Liver (tissue), 9 donors: Measurements from ENCODE around the gene GOLGA2. TPM values are rescaled to one million over a fixed set of nuclear protein-coding genes. Genes with fewer than 3 reads are reported as not detected.

Source experiments
- DNase-seq: peaks from one replicate; pipeline ENCODE4 v3.0.0-alpha.2; 2017; ENCODE audit warnings: low spot score
- H3K27ac ChIP-seq, 2 donors: one replicate each; pipeline ENCODE4 v1.7.0; 2013; ENCODE audit warnings: inconsistent platforms in 2 of 2, low read length in 2 of 2, control low read depth in 1 of 2, low read depth in 1 of 2, mild to moderate bottlenecking in 1 of 2
- H3K27me3 ChIP-seq, 4 donors: one replicate each; pipeline versions ENCODE4 v1.6.1 to v1.7.0; 2013; ENCODE audit warnings: low read length in 3 of 4, inconsistent platforms in 1 of 4, mild to moderate bottlenecking in 1 of 4, moderate library complexity in 1 of 4; ENCODE audit not compliant: control insufficient read depth in 4 of 4, insufficient read depth in 4 of 4
- H3K36me3 ChIP-seq, 4 donors: one replicate each; pipeline versions ENCODE4 v1.6.1 to v1.7.0; 2013; ENCODE audit warnings: low read length in 3 of 4, mild to moderate bottlenecking in 3 of 4, low read depth in 1 of 4, moderate library complexity in 1 of 4; ENCODE audit not compliant: control insufficient read depth in 4 of 4, insufficient read depth in 3 of 4
- H3K4me1 ChIP-seq, 4 donors: one replicate each; pipeline versions ENCODE4 v1.6.1 to v1.7.0; 2013; ENCODE audit warnings: low read length in 3 of 4, mild to moderate bottlenecking in 3 of 4, moderate library complexity in 1 of 4; ENCODE audit not compliant: control insufficient read depth in 4 of 4, insufficient read depth in 4 of 4
- H3K4me3 ChIP-seq, 3 donors: one replicate each; pipeline versions ENCODE4 v1.6.1 to v1.7.0; 2013; ENCODE audit warnings: low read length in 3 of 3, control low read depth in 1 of 3, low read depth in 1 of 3, mild to moderate bottlenecking in 1 of 3
- H3K9ac ChIP-seq, 2 donors: one replicate each; pipeline ENCODE4 v1.7.0; 2013; ENCODE audit warnings: low read length in 2 of 2, mild to moderate bottlenecking in 2 of 2, moderate library complexity in 2 of 2, control low read depth in 1 of 2, low read depth in 1 of 2
- H3K9me3 ChIP-seq, 4 donors: one replicate each; pipeline versions ENCODE4 v1.6.1 to v1.7.0; 2013; ENCODE audit warnings: low read length in 3 of 4; ENCODE audit not compliant: control insufficient read depth in 4 of 4
- ATF3 ChIP-seq: IDR thresholded peaks from 2 replicates; pipeline ENCODE4 v1.6.1; 2016; ENCODE audit warnings: antibody characterized with exemption
- CTCF ChIP-seq: fragments of 150-350 bp; IDR thresholded peaks from 2 replicates; pipeline ENCODE4 v1.5.1; 2017; ENCODE audit warnings: improper control_type of control experiment, low read depth, low read length; ENCODE audit not compliant: missing input control
- EGR1 ChIP-seq, 2 donors: IDR thresholded peaks; 2 replicates each; pipeline ENCODE4 v1.6.1; 2016 to 2018; ENCODE audit warnings: antibody characterized with exemption in 2 of 2, low read depth in 2 of 2
- FOXA1 ChIP-seq: IDR thresholded peaks from 2 replicates; pipeline ENCODE4 v1.6.1; 2016; ENCODE audit warnings: antibody characterized with exemption
- FOXA2 ChIP-seq: IDR thresholded peaks from 2 replicates; pipeline ENCODE4 v1.6.1; 2016; ENCODE audit warnings: antibody characterized with exemption
- GABPA ChIP-seq, 2 donors: IDR thresholded peaks in 1 of 2; conservative IDR thresholded peaks in 1 of 2; 2 replicates each; pipeline ENCODE4 v1.6.1; 2016; ENCODE audit warnings: antibody characterized with exemption in 2 of 2, mild to moderate bottlenecking in 1 of 2, moderate library complexity in 1 of 2
- HNF4A ChIP-seq, 2 donors: conservative IDR thresholded peaks; 2 replicates each; pipeline ENCODE4 v1.6.1; 2016; ENCODE audit warnings: antibody characterized with exemption in 2 of 2, mild to moderate bottlenecking in 2 of 2
- HNF4G ChIP-seq: IDR thresholded peaks from 2 replicates; pipeline ENCODE4 v1.6.1; 2016; ENCODE audit warnings: antibody characterized with exemption
- JUND ChIP-seq, 2 donors: IDR thresholded peaks; 2 replicates each; pipeline ENCODE4 v1.6.1; 2016; ENCODE audit warnings: antibody characterized with exemption in 2 of 2
- MAX ChIP-seq: IDR thresholded peaks from 2 replicates; pipeline ENCODE4 v1.6.1; 2016; ENCODE audit warnings: antibody characterized with exemption
- NR2F2 ChIP-seq: IDR thresholded peaks from 2 replicates; pipeline ENCODE4 v1.6.1; 2016; ENCODE audit warnings: antibody characterized with exemption
- RAD21 ChIP-seq, 2 donors: IDR thresholded peaks; 2 replicates each; pipeline ENCODE4 v1.6.1; 2016; ENCODE audit warnings: antibody characterized with exemption in 2 of 2, mild to moderate bottlenecking in 2 of 2
- REST ChIP-seq: IDR thresholded peaks from 2 replicates; pipeline ENCODE4 v1.6.1; 2016; ENCODE audit warnings: antibody characterized with exemption, mild to moderate bottlenecking
- RXRA ChIP-seq, 2 donors: IDR thresholded peaks; 2 replicates each; pipeline ENCODE4 v1.6.1; 2017 to 2018; ENCODE audit warnings: antibody characterized with exemption in 2 of 2, mild to moderate bottlenecking in 1 of 2
- SP1 ChIP-seq: IDR thresholded peaks from 2 replicates; pipeline ENCODE4 v1.6.1; 2018; ENCODE audit warnings: antibody characterized with exemption, mild to moderate bottlenecking
- TAF1 ChIP-seq: conservative IDR thresholded peaks from 2 replicates; pipeline ENCODE4 v1.6.1; 2016; ENCODE audit warnings: antibody characterized with exemption, mild to moderate bottlenecking
- YY1 ChIP-seq: IDR thresholded peaks from 2 replicates; pipeline ENCODE4 v1.6.1; 2016; ENCODE audit warnings: antibody characterized with exemption, mild to moderate bottlenecking
- ZBTB33 ChIP-seq: IDR thresholded peaks from 2 replicates; pipeline ENCODE4 v1.6.1; 2016; ENCODE audit warnings: antibody characterized with exemption
- WGBS: extraction: QIAGEN DNeasy Blood & Tissue Kit; methylation state at CpG from one replicate; pipeline ENCODE4 v1.1.7; 2013; 5-methylcytosine and 5-hydroxymethylcytosine counted together
- polyA plus RNA-seq, 2 donors: library from polyadenylated mRNA; stranded (reverse) in 1 of 2; unstranded in 1 of 2; fragments of 200-250 nt in 1 of 2; fragments of >200 nt in 1 of 2; fragmentation: Nextera tagmentation in 1 of 2; extraction: Ambion mirVana in 1 of 2; gene quantifications; one replicate each; pipeline versions ENCODE4 v1.2.1 to v1.2.3, GENCODE V29; 2013 to 2015
- total RNA-seq, 2 donors: library from RNA; depleted of rRNA; stranded (reverse); fragments of >200 nt; gene quantifications; one replicate each; pipeline ENCODE4 v1.2.3, GENCODE V29; 2014
- donor health status: healthy.
- donor health status: healthy.
- donor health status: healthy.
- donor health status: healthy.
- donor health status: healthy.

GOLGA2 gene
- total and polyA plus RNA-seq, 4 donors: 14.4 to 45.7 (median 27.9) TPM

- no peak overlapping the region for H3K27ac ChIP-seq
- no peak overlapping the region for H3K4me3 ChIP-seq
- H3K4me1 ChIP-seq: peaks cover 0 to 2% (median 1%) of the 10 kb centered on the region in 4 donors
- no peak for DNase-seq
- no peaks in the 10 kb centered on the region for H3K27me3 ChIP-seq
- TF ChIP-seq GABPA (IDR thresholded peaks at IDR 0.05 in 1 of 2, conservative IDR thresholded peaks at IDR 0.05 in 1 of 2): no peak
- TF ChIP-seq ZBTB33: no peak
- TF ChIP-seq HNF4A (conservative IDR thresholded peaks at IDR 0.05): no peak
- TF ChIP-seq RAD21 (IDR thresholded peaks at IDR 0.05): no peak
- TF ChIP-seq CTCF: no peak
- TF ChIP-seq SP1: no peak
- no peak for TF ChIP-seq YY1
- TF ChIP-seq EGR1 (IDR thresholded peaks at IDR 0.05; ENCODE audit: low read depth in 2 of 2): no peak
- TF ChIP-seq NR2F2: no peak
- TF ChIP-seq TAF1: no peak
- no peak for TF ChIP-seq RXRA (IDR thresholded peaks at IDR 0.05)
- no peak for TF ChIP-seq MAX
- no peak for TF ChIP-seq FOXA1
- no peak overlapping the region for H3K9ac ChIP-seq
- H3K36me3 ChIP-seq: peaks cover 2 to 16% (median 8%) of the 10 kb centered on the region in 4 donors
- WGBS: 97% methylated on average over 6 of the region's 6 CpGs
- no peaks in the 10 kb centered on the region for H3K9me3 ChIP-seq
These were observed 6.7 kb upstream of the GOLGA2 start for GRCh38 chr9:128282500-128282899.

- H3K4me1 ChIP-seq: peaks cover 2 to 16% (median 10%) of the 10 kb centered on the region in 4 donors
- no peaks in the 10 kb centered on the region for H3K9me3 ChIP-seq
- no peak overlapping the region for H3K4me3 ChIP-seq
- H3K36me3 ChIP-seq: peaks cover 0 to 4% (median under 1%) of the 10 kb centered on the region in 4 donors
- no peak for DNase-seq
- H3K27me3 ChIP-seq: no peaks in the 10 kb centered on the region
- 91% methylated on average over 5 of the region's 5 CpGs for WGBS
- H3K9ac ChIP-seq: no peak overlapping the region
- no peak overlapping the region for H3K27ac ChIP-seq
- TF ChIP-seq GABPA (IDR thresholded peaks at IDR 0.05 in 1 of 2, conservative IDR thresholded peaks at IDR 0.05 in 1 of 2) (no peak), RAD21 (IDR thresholded peaks at IDR 0.05) (no peak), YY1 (no peak), TAF1 (no peak), MAX (no peak), FOXA1 (no peak), ZBTB33 (no peak), JUND (IDR thresholded peaks at IDR 0.05) (no peak), RXRA (IDR thresholded peaks at IDR 0.05) (no peak), EGR1 (IDR thresholded peaks at IDR 0.05; ENCODE audit: low read depth in 2 of 2) (no peak), CTCF (no peak), FOXA2 (no peak), HNF4G (no peak), REST (no peak), NR2F2 (no peak), SP1 (no peak), HNF4A (conservative IDR thresholded peaks at IDR 0.05) (no peak), ATF3 (no peak)
These were observed 4.3 kb upstream of the GOLGA2 start for GRCh38 chr9:128280084-128280622.
